H1 (cell line): ENCODE measurements around the gene VPS54. TPM values are rescaled to one million over a fixed set of nuclear protein-coding genes. Genes with fewer than 3 reads are reported as not detected.

Source experiments
- CTCF ChIA-PET: fragments of 300-600 bp; sonication (Branson Sonifier 250); formaldehyde crosslinking; loops from one replicate; lab custom pipeline; 2021; ENCODE audit not compliant: partially characterized antibody; lab: Charles Lee
- POLR2A ChIA-PET: fragments of 300-600 bp; sonication (Branson Sonifier 250); formaldehyde crosslinking; loops from one replicate; lab custom pipeline; 2021; ENCODE audit warnings: inconsistent platforms; ENCODE audit not compliant: partially characterized antibody; lab: Charles Lee
- DNase-seq, 2 experiments: peaks; one replicate each; pipeline versions ENCODE4 v3.0.0 to v3.0.0-alpha.2; 2010 to 2022; ENCODE audit warnings: low spot score in 2 of 2, low read depth in 1 of 2, mixed read lengths in 1 of 2
- FAIRE-seq: peaks from 2 replicates; lab custom pipeline; 2011; peaks lifted over from hg19 to GRCh38; lab: Jason Lieb, UNC
- H2AFZ ChIP-seq: 2 replicates; pipeline ENCODE4 v1.8.1; 2012; ENCODE audit warnings: low read length, inconsistent platforms
- H2AK5ac ChIP-seq: 2 replicates; pipeline ENCODE4 v1.6.1; 2013; ENCODE audit warnings: low read depth, low read length
- H2BK120ac ChIP-seq: replicated peaks from 2 replicates; pipeline ENCODE3; 2013; ENCODE audit warnings: low read depth, low read length, inconsistent platforms
- H2BK12ac ChIP-seq: 2 replicates; pipeline ENCODE4 v1.6.1; 2013; ENCODE audit warnings: low read depth, low read length
- H2BK15ac ChIP-seq: 2 replicates; pipeline ENCODE4 v1.6.1; 2013; ENCODE audit warnings: low read length
- H2BK20ac ChIP-seq: 2 replicates; pipeline ENCODE4 v1.6.1; 2013; ENCODE audit warnings: low read length
- H2BK5ac ChIP-seq: 2 replicates; pipeline ENCODE4 v1.6.1; 2013; ENCODE audit warnings: low read depth, low read length
- H3K14ac ChIP-seq: 2 replicates; pipeline ENCODE4 v1.6.1; 2013; ENCODE audit warnings: inconsistent platforms; ENCODE audit not compliant: insufficient read length
- H3K18ac ChIP-seq: 2 replicates; pipeline ENCODE4 v1.6.1; 2013; ENCODE audit warnings: low read length; ENCODE audit errors: extremely low read depth
- H3K23ac ChIP-seq: 2 replicates; pipeline ENCODE4 v1.6.1; 2013; ENCODE audit warnings: inconsistent platforms; ENCODE audit not compliant: insufficient read length
- H3K23me2 ChIP-seq: 2 replicates; pipeline ENCODE4 v1.6.1; 2013; ENCODE audit warnings: low read depth, low read length
- H3K27ac ChIP-seq: 2 replicates; pipeline ENCODE4 v1.6.1; 2011; ENCODE audit warnings: low read depth, low read length, inconsistent platforms
- H3K27me3 ChIP-seq, 4 experiments: replicated peaks in 1 of 4; 1 replicate in 1 of 4; 2 replicates in 3 of 4; pipeline versions ENCODE4 v1.6.1 to v1.8.1; 2011 to 2013; ENCODE audit warnings: low read length in 3 of 4, mild to moderate bottlenecking in 3 of 4, inconsistent platforms in 2 of 4, mixed read lengths in 2 of 4, moderate library complexity in 1 of 4; ENCODE audit not compliant: control insufficient read depth in 3 of 4, insufficient read depth in 3 of 4; ENCODE audit errors: extremely low read depth in 1 of 4
- H3K36me3 ChIP-seq, 4 experiments: 2 replicates each; pipeline versions ENCODE4 v1.6.1 to v1.8.1; 2011 to 2013; ENCODE audit warnings: mild to moderate bottlenecking in 4 of 4, low read length in 3 of 4, moderate library complexity in 2 of 4, control low read depth in 1 of 4, inconsistent platforms in 1 of 4; ENCODE audit not compliant: insufficient read depth in 4 of 4, control insufficient read depth in 2 of 4
- H3K4ac ChIP-seq: replicated peaks from 2 replicates; pipeline ENCODE3; 2013; ENCODE audit warnings: low read length, low read depth, mixed read lengths, inconsistent platforms; ENCODE audit not compliant: insufficient read length
- H3K4me1 ChIP-seq, 4 experiments: replicated peaks in 1 of 4; 1 replicate in 1 of 4; 2 replicates in 3 of 4; pipeline versions ENCODE4 v1.6.1 to v1.8.1; 2011 to 2013; ENCODE audit warnings: low read length in 3 of 4, inconsistent platforms in 2 of 4, mixed read lengths in 1 of 4; ENCODE audit not compliant: insufficient read depth in 4 of 4, control insufficient read depth in 3 of 4
- H3K4me2 ChIP-seq, 2 experiments: 2 replicates each; pipeline versions ENCODE4 v1.6.1 to v1.8.1; 2011 to 2013; ENCODE audit warnings: low read depth in 2 of 2, low read length in 2 of 2, control low read depth in 1 of 2, inconsistent platforms in 1 of 2, mild to moderate bottlenecking in 1 of 2; ENCODE audit not compliant: insufficient read depth in 1 of 2
- H3K4me3 ChIP-seq, 4 experiments: fragments of 200-600, 300-600 bp in 1 of 4; sonication (generic), shearing (Covaris generic), sonication (Bioruptor Twin) in 1 of 4; 2 replicates each; pipeline versions ENCODE4 v1.5.1 to v1.8.1; 2011 to 2016; ENCODE audit warnings: low read length in 4 of 4, low read depth in 3 of 4, control low read depth in 2 of 4, inconsistent platforms in 2 of 4, mild to moderate bottlenecking in 2 of 4, mixed read lengths in 1 of 4, moderate library complexity in 1 of 4; ENCODE audit not compliant: insufficient read depth in 2 of 4; ENCODE audit errors: extremely low read depth in 1 of 4
- H3K56ac ChIP-seq: replicated peaks from 2 replicates; pipeline ENCODE3; 2013; ENCODE audit warnings: low read depth, mild to moderate bottlenecking, mixed read lengths, low read length, inconsistent platforms; ENCODE audit not compliant: insufficient read length
- H3K79me1 ChIP-seq: 2 replicates; pipeline ENCODE4 v1.6.1; 2013; ENCODE audit warnings: low read depth, low read length, control low read depth
- H3K79me2 ChIP-seq, 2 experiments: 2 replicates each; pipeline versions ENCODE4 v1.6.1 to v1.8.1; 2012 to 2013; ENCODE audit warnings: low read length in 2 of 2, mild to moderate bottlenecking in 2 of 2, inconsistent platforms in 1 of 2; ENCODE audit not compliant: insufficient read depth in 2 of 2, control insufficient read depth in 1 of 2
- H3K9ac ChIP-seq, 4 experiments: replicated peaks in 1 of 4; 1 replicate in 1 of 4; 2 replicates in 3 of 4; pipeline versions ENCODE4 v1.6.1 to v1.8.1; 2011 to 2013; ENCODE audit warnings: low read depth in 3 of 4, low read length in 3 of 4, control low read depth in 2 of 4, mild to moderate bottlenecking in 2 of 4, moderate library complexity in 2 of 4, inconsistent platforms in 1 of 4; ENCODE audit errors: extremely low read depth in 1 of 4
- H3K9me3 ChIP-seq, 2 experiments: 2 replicates each; pipeline versions ENCODE4 v1.6.1 to v1.8.1; 2012 to 2013; ENCODE audit warnings: mild to moderate bottlenecking in 2 of 2, moderate library complexity in 2 of 2, control low read depth in 1 of 2, inconsistent platforms in 1 of 2, low read depth in 1 of 2, low read length in 1 of 2, mixed read lengths in 1 of 2; ENCODE audit not compliant: insufficient read depth in 2 of 2
- H4K20me1 ChIP-seq, 2 experiments: replicated peaks in 1 of 2; 2 replicates each; pipeline versions ENCODE3 to v1.8.1; 2011 to 2013; ENCODE audit warnings: inconsistent platforms in 2 of 2, low read length in 2 of 2, mild to moderate bottlenecking in 1 of 2; ENCODE audit not compliant: insufficient read depth in 2 of 2, control insufficient read depth in 1 of 2
- H4K5ac ChIP-seq: 2 replicates; pipeline ENCODE4 v1.6.1; 2013; ENCODE audit warnings: low read length, low read depth, mixed read lengths, inconsistent platforms; ENCODE audit not compliant: insufficient read length
- H4K8ac ChIP-seq: 2 replicates; pipeline ENCODE4 v1.8.0; 2013; ENCODE audit warnings: mild to moderate bottlenecking, moderate library complexity, low read length, inconsistent platforms; ENCODE audit not compliant: insufficient read depth; ENCODE audit errors: extremely low read depth
- H4K91ac ChIP-seq: replicated peaks from 2 replicates; pipeline ENCODE3; 2013; ENCODE audit warnings: low read length, mixed read lengths, inconsistent platforms; ENCODE audit not compliant: insufficient read length
- WGBS, 2 experiments: shearing (Covaris generic) in 1 of 2; methylation state at CpG; one replicate each; pipeline versions ENCODE4 v1.1.6 to v1.1.7; 2013 to 2015; ENCODE audit warnings: low lambda C conversion rate in 2 of 2, mixed read lengths in 2 of 2, inconsistent platforms in 1 of 2, low coverage in 1 of 2, missing lambda C conversion rate in 1 of 2; ENCODE audit not compliant: insufficient replicate concordance in 2 of 2, insufficient coverage in 1 of 2, insufficient read length in 1 of 2; ENCODE audit errors: extremely low coverage in 1 of 2, missing lambda C conversion rate in 1 of 2; 5-methylcytosine and 5-hydroxymethylcytosine counted together
- polyA plus RNA-seq, 7 experiments: library from polyadenylated mRNA; depleted of rRNA in 3 of 7; stranded (reverse) in 5 of 7; unstranded in 2 of 7; fragments of >200 nt in 5 of 7; fragments of 200-250 nt in 2 of 7; gene quantifications; 1 replicate in 5 of 7; 2 replicates in 1 of 7; 4 replicates in 1 of 7; pipeline versions ENCODE4 v1.2.1 to v1.2.3, GENCODE V29; 2011 to 2013; ENCODE audit warnings: missing spikeins in 2 of 7, mixed read lengths in 2 of 7
- total RNA-seq: library from RNA; stranded (reverse); fragmentation: NEBNext Ultra II Directional; extraction: Animal tissue kit (Norgen Biotek cat#: 25700); gene quantifications from 2 replicates; pipeline ENCODE4 v1.2.1, GENCODE V29; 2021

VPS54 gene
- total and polyA plus RNA-seq, 2 of the 8 experiments (the other 6 are each of a cell fraction or from before 2014, with no cell fraction given) = 3.6 to 13.2 TPM

DNA sequence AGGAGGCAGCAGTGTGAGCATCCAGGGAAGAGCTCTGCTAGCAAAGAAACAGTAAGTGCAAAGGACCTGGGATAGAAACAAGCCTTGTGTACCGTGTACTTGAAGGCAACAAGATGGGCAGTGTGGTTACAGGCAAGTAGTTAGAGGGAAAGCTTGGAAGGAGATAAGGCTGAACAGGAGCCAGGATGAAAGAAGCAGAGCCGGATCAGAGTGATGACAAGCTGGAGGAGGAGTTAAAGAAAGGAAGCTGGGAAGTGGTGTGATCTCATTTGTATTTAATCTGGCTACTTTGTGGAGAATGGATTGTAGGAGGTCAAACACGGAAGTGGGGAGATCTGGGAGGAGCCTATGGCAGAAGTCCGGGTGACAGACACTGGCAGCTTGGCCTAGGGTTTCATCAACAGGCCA is 44.7 kb upstream of the VPS54 start:
- Histone ChIP-seq H2AK5ac (0 out of 2 replicates have a peak overlapping the region, but pooled peaks have one; percentile 53), H3K4me2 (0 out of 4 replicates have a peak overlapping the region, but pooled peaks of 1 of the 2 experiments have one; percentile 2), H3K79me1 (no peaks in the 10 kb centered on the region), H2BK15ac (peak overlapping the region; percentile 88; the same call in 1 of the 2 replicates), H2BK5ac (peak overlapping the region; percentile 77; the same call in 1 of the 2 replicates), H3K18ac (peak overlapping the region; percentile 64; the same call in 1 of the 2 replicates), H3K36me3 (no peaks in the 10 kb centered on the region), H3K23ac (no peak overlapping the region), H4K20me1 (no peaks in the 10 kb centered on the region), H3K79me2 (no peaks in the 10 kb centered on the region), H3K4ac (no peak overlapping the region), H2BK20ac (peak overlapping the region; percentile 52; the same call in 1 of the 2 replicates), H3K56ac (no peak overlapping the region), H3K14ac (no peak overlapping the region), H2AFZ (peak overlapping the region; percentile 31; the same call in 1 of the 2 replicates), H3K9me3 (no peaks in the 10 kb centered on the region), H4K91ac (no peak overlapping the region), H3K4me1 (peaks cover 3 to 10% (median 6%) of the 10 kb centered on the region in 4 experiments; a peak in 5 of 7 replicates), H3K9ac (no peak overlapping the region), H3K4me3 (no peak overlapping the region), H4K8ac (no peak overlapping the region), H3K27me3 (no peaks in the 10 kb centered on the region), H2BK12ac (peak overlapping the region; percentile 92), H2BK120ac (no peak overlapping the region), H4K5ac (no peak overlapping the region), H3K23me2 (no peaks in the 10 kb centered on the region), H3K27ac (no peak overlapping the region)
- no peak for DNase-seq
- 78% methylated on average over 4 of the region's 4 CpGs; no CpG with 5 or more reads in 1 of the 2 experiments for WGBS, 2 experiments
- FAIRE-seq = no peak
- POLR2A ChIA-PET = interaction anchor here (1.1 to 1.4 kb wide), 3 partner anchors 16 to 213 kb away, joined by 3 read pairs; no protein-coding TSS in a partner anchor
- CTCF ChIA-PET = interaction anchor here (0.6 to 1.2 kb wide), 6 partner anchors 9 to 342 kb away, joined by 3 to 6 read pairs (median 3); no protein-coding TSS in a partner anchor
